HG02973 (cell line): ENCODE results near the gene TSPAN5.
"Not testable (repeated sequence)": the region's sequence is repeated elsewhere in the genome, so short reads cannot be mapped to it uniquely, and the experiment has no call there.

Source experiments
- ATAC-seq: cut with Tn5 transposase; IDR thresholded peaks from one replicate; pipeline ENCODE4 v1.9.1; 2021; ENCODE audit warnings: moderate library complexity; ENCODE audit not compliant: unreplicated experiment

Gene TSPAN5

DNA sequence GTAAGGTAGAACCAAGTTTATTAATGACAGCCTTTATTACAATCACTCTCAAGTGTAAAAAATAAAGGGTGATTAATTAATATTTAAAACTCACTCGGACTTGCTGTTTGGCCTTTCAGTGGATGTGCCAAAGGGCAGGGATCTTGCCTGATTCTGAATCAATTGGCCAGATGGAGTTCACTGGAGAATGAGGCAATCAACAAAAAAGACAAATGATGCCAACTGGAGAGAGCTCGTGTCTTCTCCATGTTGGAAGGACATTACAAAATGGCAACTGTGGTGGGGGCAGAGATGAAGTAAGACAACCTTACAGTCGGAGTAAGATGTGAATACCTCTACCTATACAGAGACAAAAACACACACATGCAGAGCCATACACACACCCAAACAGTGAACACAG lies 188.0 kb downstream of the TSPAN5 start:
- no peak for ATAC-seq

DNA sequence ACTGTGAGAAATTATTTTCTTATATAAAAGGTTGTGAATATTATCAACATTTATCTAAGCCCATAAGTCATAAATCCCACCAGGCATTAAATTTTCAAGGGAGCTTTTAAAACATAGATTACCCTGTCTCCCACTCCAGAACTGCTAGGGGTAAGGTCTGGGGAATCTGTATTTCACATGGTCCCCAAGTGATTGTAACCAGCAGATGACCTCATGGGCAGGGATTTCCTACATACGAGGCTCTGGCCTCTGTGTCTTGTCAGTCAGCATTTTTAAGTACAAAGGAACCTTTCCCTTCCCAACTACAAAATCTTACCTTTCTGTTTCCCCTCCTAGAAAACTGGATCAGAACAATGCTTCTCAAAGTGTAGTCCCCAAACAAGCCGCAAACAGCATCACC lies 188.6 kb downstream of the TSPAN5 start:
- no peak for ATAC-seq

DNA sequence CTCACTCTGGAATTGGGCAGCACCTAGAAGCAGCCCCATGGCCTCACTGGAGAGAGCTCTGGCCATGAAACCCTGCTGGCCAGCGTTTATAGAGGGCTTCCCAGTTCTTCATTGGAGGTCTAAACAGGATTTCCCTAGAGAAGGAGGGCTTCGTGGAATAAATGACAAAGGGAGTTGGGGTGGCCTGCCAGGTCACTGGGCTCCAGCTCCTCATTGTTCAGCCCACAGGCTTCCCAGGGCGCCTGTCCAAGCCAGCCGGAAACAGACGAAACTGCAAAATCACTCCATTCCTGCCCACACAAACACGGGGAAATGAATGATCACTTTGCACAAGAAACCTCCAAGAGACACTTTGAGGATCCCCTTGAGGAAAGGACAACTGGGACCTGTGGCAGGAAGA lies 189.7 kb downstream of the TSPAN5 start:
- no peak for ATAC-seq

DNA sequence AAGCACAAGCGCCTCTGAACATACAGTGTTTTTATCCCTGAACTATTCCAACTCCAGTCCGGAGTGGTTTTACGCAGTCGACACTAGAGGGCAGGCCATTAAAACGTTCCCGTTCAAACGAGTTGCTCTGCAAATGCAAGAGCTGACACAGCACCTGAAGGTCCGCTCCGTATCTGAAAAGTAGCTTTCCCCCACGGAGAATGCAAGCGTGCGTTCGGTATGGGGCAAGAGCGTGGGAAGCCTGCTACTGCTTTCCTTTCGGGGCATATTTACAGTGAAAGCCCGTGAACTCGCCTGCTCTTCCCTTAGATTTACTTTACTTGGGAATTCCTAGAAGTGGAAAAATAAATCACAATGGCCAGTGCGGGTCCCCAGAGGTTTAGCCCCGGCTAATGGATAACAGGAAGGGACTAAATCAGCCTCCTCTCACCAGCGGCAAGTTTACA lies 190.8 kb downstream of the TSPAN5 start:
- ATAC-seq, result peak; percentile 98

DNA sequence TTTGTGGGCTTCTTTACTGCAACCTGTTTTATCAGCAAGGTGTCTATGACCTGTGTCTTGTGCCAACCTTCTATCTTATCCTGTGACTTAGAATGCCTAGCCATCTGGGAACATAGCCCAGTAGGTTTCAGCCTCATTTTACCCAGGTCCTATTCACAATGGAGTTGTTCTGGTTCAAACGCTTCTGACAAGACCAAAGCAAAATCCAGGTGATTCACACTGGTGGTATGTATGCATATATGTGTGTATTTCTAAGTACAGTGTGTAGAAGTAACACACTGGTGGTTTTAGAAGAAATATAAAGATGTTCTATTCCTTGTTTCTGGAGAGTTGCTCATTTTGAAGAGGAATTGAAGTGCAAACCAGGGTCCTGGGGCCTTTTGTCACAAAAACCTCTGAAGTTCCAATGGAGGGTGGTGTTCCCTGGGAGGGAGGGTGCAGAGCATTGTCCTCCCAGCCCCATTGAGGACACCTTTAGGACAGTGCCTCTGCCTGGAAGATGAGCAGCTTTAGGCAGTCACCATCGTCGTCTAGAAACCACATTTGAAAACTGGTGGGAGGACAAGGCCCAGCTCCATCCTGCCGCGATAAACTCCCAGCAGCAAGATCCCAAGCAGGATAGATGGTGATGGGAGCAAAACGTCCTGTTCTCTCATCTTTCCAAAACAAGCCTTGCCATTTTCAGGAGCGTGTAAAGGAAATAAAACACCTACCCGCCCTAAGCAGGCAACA lies 191.4 kb downstream of the TSPAN5 start:
- no peak for ATAC-seq

DNA sequence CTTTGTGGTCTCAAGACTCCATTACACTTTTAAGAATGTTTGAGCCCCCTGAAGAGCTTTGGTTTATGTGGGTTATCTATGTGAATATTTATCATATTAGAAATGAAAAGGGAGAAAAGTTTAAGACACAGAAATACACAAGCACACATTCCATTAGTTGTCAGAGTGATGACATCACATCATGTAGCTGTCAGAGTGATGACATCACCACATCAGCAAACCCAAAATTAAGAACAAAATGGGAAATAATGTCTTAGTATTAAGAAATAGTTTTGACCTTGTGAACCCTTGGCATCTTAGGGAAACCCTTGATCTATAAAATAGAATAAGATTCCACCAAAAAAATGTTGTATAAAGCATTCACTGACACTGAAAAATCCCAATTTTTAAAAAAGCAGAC lies 195.9 kb downstream of the TSPAN5 start:
- no peak for ATAC-seq

DNA sequence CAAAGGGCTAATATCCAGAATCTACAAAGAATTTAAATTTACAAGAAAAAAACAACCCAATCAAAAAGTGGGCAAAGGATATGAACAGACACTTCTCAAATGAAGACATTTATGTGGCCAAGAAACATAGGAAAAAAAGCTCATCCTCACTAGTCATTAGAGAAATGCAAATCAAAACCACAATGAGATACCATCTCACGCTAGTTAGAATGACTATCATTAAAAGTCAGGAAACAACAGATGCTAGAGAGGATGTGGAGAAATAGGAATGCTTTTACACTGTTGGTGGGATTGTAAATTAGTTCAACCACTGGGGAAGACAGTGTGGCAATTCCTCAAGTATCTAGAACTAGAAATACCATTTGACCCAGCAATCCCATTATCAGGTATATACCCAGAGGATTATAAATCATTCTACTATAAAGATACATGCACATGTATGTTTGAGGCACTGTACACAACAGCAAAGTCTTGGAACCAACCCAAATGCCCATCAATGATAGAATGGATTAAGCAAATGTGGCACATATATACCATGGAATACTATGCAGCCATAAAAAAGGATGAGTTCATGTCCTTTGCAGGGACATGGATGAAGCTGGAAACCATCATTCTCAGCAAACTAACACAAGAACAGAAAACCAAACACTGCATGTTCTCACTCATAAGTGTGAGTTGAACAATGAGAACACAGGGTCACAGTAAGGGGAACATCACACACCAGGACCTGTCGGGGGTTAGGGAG lies 197.1 kb downstream of the TSPAN5 start:
- not testable (repeated sequence) for ATAC-seq

DNA sequence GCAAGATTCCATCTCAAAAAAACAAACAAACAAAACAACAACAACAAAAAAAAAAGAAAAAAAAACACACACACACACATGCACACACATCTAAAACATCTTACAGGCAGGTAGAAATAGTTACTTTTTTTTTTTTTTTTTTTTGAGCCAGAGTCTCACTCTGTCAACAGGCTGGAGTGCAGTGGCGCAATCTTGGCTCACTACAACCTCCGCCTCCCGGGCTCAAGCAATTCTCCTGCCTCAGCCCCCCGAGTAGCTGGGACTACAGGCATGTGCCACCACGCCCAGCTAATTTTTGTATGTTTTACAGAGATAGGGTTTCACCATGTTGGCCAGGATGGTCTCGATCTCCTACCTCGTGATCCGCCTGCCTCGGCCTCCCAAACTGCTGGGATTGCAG lies 201.0 kb downstream of the TSPAN5 start:
- not testable (repeated sequence) for ATAC-seq

DNA sequence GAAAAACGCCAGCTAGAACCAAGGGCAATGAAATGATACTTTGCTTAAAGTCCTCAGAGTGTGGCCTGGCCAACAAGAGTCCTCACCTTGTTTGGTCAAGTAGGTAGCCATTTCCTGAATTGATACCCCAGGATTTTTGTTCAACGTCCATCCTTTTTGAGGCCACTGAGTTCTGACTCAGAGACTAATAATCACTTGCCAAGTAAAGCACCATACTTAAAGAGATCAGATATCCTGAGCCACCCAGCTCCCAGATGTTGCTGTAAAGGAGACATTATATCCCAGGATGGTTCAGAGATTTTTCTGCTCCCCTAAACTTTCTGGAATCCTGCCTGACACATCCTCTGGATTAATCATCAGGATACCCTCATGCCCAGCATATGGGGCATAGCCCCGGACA lies 206.3 kb downstream of the TSPAN5 start:
- ATAC-seq, result no peak

DNA sequence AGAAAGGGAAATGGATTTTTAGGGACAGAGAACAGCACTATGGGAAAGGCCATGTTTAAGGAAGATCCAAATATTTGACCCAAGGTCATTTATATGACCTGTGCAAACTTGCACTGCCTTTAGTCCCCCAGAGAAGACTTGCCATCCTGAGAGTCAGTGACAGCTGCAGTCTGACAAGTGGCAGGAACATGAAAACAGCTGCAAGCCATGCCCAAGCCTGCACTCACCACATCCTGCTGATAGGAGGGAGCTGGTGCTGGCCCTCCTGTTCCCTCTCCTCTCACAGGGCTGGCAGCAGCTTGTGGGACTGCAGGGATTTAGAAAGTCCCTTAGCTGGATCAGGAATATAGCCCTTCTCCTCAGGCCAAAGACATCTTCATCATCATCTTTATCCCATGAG lies 209.5 kb downstream of the TSPAN5 start:
- ATAC-seq, result no peak

DNA sequence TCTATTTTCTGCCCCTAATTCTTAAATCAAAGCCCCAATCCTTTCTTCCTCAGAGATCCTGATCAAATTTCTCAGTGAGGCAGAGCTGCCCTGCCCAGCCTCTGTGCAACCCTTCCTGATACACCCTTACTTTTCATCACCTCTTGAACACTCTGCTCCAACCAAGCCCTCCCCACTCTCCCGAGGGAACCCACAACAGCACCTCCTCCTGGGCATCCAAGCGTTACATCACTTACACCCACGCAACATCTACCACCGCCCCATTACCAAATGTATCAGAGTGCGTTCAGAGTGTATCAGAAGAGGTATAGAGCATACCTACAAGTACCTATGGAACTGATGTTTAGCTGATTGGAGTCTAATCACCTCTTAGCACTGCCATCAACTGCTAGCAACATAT lies 210.8 kb downstream of the TSPAN5 start:
- ATAC-seq, result no peak

DNA sequence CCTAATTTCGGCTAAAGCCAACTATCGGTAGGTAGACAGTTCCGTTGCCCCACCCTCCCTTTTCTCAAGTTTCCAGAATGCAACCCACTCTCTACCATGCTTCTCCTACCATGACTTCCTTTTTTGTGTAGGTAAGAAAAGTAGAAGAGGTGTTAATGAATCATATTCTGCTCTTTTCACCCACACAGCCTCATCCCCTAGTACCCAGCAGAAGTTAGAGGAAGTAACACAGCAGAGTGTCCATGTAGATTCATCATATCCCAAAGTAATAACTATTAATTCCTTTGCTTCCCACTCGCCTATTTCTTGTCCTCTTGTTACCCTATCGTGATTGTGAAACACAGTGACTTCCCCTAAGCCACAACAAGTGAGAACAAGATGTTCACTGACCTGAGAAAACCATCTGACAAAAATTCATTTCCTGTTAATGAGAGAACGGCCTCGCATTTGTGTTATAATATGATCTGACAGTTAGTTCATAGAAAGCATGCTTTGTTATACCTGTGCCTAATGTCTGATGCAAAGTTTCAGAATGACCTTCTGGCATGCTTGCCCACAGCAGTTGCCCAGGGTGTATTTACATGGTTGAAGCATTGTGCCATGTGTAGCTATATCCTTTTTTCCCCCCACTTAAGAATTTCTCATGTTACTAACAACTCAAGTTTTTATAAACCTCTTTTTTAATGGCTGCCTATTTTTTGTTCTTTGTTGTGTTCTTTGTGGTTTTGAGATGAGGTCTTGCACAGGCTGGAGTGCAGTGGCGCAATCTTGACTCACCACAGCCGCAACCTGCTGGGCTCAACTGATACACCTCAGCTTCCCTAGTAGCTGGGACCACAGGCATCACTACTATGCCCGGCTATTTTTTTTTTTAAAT lies 211.7 kb downstream of the TSPAN5 start:
- ATAC-seq, result peak; percentile 69

DNA sequence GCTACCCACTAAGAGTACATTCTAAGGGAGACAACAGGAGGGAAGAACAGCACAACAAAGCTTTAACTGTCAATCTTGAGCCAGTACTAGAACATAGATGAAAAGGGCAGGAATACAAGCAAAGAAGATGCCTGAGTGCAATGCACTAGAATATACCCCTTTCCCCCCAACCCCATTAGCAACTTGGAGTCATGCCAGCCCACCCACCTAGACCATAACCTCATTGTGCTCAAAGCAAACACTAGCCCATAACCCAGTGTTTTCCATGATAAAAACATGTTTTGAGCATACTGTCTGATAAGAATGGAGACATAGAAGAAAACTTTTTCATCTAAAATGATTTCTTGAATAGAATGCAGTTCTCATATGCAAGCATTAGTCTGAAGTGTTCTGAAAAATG lies 214.0 kb downstream of the TSPAN5 start:
- no peak for ATAC-seq

DNA sequence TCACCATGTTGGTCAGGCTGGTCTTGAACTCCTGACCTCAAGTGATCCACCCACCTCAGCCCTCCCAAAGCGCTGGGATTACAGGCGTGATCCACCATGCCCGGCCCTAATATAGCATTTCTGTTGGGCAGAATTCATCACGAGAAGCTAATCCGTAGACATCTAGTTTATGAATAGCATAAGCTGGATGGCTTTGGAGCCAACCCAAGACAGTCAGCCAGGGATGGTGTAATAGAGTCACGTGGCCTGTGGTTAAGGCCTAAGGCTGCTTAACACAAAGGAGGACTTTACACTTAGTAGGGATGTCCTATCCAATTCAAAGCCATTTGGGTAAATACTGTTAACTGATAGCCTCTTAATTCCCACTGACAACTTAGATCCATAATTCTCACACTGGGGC lies 223.6 kb downstream of the TSPAN5 start:
- ATAC-seq, result no peak

DNA sequence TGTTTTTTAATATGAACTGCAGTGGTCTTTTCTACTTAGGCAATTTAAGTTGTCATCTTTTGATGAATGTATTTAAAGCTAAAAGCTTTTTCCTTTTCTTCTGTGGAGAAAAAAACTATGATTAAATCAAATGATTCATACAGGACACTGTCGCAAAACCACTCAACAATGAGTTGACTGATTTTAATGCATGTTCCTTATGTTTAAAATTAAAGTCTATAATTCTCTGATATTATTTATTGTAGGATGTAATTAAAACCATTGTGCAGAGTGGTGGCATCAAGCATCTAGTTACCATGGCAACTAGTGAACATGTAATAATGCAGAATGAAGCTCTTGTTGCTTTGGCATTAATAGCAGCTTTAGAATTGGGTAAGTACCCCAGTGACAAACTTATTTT lies 224.7 kb downstream of the TSPAN5 start:
- ATAC-seq, result no peak

DNA sequence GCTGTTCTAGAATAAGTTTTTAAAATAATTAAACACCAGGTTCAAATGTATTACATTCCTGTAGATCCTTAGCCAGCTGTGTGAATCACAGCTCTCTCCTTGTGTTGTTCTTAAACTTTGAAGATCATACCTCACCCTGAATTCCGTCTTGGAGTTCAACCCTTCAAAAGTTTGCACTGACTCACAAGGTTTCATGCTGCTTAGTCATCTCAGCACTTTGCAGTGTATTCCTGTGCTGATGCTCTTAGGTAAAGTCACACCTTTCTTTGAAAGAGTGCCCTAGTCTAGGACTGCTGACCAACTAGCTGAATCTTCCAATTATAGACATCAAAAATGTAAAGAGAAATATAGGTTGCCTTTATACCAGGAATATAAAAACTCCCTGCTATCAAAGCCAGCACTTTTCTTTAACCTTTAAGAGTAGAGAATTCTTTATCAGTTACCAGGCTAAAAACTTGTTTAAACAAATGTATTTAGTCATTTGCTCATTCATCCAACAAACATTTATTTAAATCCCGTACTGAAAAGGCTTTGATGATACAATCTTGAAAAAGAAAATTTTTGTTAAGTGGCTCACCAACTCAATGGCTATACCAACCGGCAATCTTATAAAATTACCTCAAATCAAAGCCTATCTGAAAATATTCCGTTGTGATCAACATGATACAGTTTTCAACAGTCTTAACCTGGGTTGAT lies 227.6 kb downstream of the TSPAN5 start:
- no peak for ATAC-seq

DNA sequence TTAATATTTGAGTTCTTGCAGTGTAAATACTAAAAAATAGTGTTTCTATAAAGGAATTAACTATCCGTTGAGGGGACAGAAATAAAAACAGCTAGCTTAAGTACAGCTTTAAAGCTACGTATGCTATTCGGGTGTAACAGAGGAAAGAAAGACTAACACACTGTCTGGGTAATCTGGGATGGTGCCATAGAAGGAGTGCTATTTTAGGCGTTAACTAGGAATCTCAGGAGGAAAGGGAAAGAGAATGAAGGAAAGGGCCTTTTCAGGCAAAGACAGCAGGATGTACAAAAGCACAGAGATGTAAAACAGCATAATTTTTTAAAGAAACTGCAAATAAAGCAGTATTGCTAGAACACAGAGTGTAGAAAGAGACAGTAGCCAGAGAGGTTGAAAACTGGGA lies 235.4 kb downstream of the TSPAN5 start:
- no peak for ATAC-seq

DNA sequence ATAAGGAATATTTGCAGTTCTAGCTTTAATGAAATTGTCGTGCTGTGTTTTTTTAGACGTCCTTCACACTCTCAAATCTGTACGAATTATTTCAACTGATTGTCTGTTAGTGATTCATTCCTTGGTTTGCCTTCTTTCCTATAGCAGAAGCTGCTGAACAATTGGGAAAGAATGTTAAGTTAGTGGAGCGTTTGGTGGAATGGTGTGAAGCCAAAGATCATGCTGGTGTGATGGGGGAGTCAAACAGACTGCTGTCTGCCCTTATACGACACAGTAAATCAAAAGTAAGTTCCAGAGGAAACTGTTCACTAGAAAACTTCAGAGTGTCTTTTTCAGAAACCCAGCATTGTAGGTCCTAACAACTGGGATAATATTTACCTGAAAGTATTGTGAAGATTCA lies 237.3 kb downstream of the TSPAN5 start:
- ATAC-seq, result no peak
